GM20431 (cell line): ENCODE measurements around the gene C8G.

Experiments used
- in situ Hi-C: fragments of 300-500 bp; cut with MseI, MboI; formaldehyde crosslinking; loops from one replicate; pipeline ENCODE4 v1.15.0; 2020; ENCODE audit warnings: low sequenced_read_pairs; ENCODE audit not compliant: unreplicated experiment

The C8G gene

DNA sequence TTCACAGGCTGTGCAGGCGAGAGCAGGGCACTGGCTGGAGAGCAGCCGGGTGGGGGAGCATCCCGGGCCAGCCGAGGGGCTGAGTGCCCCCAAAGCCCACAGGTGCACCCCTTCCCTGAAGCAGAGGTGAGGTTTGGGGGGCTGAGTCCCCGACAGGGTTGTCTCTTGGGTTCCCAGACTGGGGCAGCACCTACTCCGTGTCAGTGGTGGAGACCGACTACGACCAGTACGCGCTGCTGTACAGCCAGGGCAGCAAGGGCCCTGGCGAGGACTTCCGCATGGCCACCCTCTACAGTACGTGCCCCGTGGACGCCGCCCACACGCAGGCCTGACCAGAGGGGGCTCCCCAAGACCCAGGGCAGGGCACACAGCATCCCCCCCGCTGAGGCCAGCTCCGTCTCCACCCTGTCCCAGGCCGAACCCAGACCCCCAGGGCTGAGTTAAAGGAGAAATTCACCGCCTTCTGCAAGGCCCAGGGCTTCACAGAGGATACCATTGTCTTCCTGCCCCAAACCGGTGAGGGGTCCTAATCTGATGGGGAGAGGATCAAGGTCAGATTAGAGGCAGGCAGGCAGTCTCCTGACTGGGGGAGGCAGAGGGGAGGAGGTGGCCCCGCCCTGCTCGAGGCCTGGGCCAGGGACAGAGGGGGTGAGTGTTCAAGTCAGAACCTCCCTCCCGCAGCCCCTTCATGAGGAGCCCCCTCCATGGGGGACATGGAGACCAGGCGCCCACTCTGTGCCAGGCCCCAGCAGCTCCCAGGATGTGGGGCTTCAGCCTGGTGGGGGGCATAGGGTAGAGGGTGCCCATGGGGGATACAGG is 34.9 kb downstream of the C8G start:
- in situ Hi-C loops: no loop called here

DNA sequence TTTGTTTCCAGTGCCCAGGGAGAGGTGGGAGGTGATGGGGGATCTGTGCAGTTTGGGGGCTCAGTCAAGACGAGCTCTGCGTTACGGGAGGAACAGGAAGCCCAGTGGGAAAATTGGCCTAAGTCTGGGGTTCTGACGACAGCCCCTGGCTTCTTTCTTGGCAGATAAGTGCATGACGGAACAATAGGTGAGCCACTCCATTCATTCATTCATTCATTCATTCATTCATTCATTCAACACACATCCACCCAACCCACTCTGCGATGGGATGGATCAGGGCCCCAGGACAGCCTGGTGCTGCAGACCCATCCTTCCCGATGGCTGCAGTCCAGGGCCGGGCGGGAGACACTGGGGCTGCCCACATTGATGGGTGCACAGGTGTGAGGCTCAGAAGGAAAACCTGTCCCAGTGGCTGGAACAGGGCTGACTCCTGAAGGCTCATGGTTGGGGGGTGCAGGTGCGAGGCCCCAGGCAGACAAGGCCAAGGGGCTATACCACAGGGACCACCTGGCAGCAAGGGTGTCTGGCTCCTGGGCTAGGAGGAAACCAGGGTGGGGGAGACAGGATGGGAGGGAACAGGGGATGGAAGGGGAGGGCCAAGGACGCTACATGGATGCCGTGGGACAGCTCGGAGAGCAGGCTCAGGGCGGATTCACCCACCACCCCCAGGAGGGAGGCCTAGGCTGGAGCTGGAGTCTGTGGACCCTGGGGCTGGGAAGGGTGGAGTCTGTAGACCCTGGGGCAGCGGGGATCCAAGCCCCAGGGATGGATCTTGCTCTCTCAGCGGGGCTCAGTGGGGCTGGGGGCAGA is 35.8 kb downstream of the C8G start:
- in situ Hi-C loops: no loop called here

DNA sequence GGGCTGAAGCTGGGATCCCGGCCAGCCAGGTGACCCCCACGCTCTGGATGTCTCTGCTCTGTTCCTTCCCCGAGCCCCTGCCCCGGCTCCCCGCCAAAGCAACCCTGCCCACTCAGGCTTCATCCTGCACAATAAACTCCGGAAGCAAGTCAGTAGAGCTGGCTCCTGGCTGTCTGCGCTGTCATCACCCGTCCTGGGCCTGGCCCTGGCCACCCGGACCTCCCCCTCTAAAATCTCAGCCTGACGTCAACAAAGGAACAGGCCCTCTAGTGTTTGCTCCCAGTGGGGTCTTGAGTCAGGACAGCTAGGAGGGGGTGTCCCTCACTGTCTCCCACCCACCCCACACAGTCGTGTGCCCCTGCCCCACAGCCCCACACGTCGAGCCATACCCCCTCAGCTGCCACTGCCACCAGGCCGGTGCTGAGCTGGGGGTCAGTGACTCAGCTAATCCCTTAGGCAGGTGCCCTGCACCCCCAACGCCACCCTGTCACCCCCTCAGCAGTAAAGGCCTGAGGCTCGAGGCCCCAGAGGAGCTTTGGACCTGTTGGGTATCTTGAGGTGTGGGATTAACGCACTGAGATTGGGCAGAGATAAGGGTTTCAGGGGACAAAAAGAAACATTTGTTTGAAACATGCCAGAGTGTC is 36.7 kb downstream of the C8G start:
- in situ Hi-C loops: no loop called here

DNA sequence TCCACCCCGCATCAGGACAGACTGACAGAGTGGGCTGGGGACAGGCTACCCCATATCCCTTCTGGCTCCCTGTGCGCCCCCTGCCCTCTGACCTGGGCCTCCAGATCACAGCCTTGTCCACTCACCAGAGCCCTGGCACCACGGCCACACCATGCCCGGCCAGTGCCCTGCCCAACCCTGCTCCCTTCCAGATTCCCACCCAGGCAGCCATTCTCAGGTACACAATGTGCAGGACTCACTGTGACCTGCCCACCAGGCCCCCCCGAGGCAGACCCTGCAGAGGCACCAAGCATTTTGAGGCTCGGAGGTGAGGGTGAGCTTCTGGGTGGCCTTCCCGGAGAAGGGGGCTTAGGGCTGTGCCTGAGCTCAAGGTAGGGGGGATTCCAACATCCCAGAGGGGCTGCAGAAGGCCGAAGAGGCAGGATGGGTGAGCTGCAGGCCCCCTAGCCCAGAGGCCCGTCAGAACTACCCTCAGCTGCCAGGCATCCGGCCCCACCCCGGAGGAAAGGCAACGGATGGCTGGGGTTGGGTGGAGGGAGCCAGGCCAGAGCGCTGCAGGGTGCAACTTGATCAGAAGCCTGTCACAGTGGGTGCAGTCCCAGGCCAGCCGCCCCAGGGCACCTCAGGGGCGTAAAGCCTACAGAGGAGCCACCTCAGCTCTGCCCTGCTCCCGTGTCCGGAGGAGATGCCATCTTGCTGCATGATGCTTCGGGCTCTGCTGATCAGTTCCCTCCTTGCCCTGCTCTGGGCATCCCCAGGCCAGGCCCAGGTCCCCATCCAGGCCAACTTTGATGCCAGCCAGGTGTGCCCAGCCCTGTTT is 37.4 kb downstream of the C8G start, which contains the start of gene LCNL1:
LCNL1 (plus strand) TSS at position 762 of the 820 bp plus-strand sequence. CDS start 594 bp downstream, outside the sequence.
- in situ Hi-C loops: no loop called here

DNA sequence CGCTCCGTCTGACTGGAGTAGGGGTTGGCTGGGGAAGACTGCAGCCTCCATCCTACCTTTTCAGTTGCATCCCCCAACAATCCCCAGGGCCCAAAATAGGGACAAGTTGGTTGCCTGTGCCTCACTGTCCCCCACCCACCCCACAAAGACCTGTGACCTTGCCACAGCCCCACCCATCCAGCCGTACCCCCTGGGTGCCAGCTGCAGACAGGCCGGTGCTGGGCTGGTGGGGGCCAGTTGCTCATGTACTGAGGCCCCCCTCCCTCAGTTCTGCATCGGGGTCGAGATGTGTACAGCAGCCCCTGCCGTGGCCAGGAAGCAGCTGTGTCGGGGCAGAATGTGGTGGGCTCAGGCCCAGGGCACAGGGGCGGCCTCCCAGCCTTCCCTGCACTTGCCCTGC is 38.1 kb downstream of the C8G start:
- in situ Hi-C loops: no loop called here

DNA sequence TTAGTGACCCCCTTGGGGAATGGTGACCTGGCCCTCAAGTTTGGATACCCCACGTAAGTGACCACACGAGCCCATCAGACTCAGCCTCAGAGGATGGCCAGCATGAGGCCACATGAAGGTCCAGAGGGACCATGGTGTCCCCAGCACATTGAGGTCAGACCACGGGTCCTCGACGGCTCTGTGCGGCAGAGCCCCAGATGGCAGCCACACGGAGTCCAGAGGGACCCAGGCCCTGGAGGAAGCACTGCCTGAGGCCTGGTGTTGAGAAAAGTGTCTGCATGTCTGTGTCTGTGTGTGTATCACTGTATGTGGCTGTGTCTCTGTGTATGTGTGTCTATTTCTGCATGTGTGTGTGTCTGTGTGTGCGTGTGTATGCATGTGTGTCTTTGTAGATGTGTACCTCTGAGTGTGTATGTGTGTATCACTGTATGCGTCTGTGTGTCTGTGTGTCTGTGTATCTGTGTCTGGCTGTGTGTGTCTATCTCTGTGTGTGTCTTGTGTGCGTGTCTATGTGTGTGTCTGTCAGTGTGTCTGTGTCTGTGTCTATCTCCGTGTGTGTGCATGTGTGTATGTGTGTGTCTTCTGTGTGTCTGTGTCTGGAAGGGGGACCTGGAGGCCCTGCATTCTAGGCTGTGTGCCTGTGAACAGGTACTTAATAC is 38.7 kb downstream of the C8G start:
- in situ Hi-C loops: no loop called here

DNA sequence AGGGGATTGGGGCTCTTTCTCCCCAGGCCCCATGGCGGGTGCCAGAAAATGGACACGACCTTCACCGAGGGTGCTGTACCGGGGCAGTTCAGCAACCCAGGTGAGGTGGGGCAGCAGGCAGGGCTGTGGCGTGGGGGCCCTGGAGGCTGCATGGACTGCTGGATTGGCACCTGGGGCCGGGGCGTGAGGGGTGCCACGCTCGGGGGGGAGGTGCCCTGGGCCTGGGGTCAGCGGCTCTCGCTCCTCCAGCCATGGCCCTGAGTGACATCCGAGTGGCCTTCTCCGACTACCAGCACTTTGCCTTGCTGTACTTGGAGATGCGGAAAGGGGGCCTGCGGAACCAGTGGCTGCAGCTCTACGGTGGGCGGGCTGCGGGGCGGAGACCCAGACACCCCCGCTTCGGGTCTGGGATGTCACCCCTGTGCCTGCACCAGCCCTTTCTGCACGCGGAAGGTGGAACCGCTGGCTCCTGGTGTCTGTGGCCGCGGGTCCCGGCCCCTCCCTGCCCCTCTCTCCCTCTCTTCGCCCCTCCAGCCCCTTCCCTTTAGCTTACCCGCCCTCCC is 39.5 kb downstream of the C8G start:
- in situ Hi-C loops: no loop called here

DNA sequence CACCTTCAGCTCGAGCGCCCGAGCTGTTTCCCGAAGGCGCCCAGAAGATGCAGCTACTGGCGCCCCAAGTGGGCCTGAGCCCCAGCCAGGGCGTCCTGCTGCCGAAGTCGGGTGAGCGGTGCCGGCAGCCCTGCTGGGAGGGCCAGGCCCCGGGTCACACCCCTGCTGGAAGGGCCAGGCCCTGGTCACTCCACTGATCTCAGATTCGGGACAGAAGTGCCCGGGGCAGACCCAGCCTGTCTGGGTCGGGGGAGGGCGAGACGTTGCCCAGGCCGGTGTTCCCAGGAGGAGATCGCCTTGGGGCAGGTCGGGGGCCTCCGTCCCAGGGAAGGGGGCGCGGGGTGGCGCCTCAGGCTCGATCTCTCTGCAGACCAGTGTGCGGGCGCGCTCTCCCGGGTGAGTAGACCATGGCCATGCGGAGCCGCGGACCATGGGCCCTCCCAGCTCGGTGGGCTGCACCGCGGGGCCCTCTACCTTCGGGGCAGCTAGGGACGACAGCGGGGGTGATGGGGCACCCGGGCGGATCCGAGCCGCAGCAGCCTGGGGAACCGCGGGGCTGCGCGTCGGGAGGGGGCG is 40.1 kb downstream of the C8G start:
- in situ Hi-C loops: no loop called here

DNA sequence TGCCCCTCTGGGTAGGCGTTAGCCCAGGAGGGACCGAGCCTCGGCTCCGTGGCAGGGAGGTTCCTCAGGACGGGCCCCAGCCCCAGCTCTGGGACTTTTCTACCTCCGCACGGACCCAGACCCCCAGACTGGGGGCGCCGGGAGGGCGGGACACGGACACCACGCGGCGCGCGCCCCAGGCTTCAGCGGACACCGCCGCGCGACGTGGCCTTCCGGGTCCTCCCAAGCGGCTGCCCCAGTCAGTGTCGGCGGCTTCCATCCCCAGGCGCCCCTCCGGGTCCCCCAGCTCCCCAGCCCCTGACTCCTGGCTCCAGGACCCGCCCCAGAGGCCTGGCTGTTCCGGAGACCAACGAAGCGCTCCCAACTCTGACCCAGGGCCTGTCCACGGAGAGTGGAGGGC is 40.8 kb downstream of the C8G start:
- in situ Hi-C loops: no loop called here

DNA sequence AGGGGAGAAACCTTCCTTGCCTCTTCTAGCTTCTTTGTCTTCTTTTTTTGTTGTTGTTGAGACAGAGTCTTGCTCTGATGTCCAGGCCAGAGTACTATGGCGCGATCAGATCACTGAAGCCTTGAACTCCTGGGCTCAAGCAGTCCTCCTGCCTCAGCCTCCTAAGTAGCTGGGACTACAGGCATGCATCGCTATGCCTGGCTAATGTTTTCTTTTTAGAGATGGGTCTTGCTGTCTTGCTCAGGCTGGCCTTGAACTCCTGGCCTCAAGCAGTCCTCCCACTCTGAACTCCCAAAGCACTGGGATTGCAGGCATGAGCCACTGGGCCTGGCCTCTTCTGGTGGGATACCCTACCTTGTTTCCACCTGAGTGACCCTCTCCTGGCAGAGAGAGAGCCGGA is 43.8 kb downstream of the C8G start:
- in situ Hi-C loops: no loop called here

DNA sequence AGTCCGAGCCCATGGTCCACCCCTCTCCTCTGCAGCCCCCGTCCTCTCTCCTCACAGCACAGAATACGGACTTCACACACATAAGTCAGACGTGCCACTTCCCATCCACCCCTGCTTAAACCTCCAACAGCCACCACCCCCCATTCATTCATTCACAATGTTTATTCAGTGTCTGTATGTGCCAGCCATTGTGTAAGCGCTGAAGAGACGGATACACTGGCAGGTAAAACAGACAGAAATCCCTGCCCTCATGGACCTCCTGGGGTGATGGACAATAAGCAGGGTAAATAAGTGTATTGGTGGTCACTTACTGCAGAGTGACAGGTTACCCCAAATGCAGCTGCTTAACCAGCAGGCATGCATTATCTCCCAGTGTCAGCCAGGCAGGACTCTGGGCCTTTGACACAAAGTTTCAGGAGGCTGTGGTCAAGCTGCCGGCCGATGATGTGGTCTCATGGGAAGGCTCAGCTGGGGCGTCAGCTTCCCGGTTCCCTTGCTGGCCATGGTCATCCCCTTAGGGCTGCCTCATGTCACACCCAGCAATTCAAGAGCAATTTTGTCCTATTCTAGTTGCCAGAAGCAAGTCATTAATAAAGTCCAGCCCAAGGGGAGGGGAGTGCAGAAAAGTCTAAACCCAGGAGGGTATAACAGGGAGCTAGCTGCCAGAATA is 45.3 kb downstream of the C8G start:
- in situ Hi-C loops: no loop called here

DNA sequence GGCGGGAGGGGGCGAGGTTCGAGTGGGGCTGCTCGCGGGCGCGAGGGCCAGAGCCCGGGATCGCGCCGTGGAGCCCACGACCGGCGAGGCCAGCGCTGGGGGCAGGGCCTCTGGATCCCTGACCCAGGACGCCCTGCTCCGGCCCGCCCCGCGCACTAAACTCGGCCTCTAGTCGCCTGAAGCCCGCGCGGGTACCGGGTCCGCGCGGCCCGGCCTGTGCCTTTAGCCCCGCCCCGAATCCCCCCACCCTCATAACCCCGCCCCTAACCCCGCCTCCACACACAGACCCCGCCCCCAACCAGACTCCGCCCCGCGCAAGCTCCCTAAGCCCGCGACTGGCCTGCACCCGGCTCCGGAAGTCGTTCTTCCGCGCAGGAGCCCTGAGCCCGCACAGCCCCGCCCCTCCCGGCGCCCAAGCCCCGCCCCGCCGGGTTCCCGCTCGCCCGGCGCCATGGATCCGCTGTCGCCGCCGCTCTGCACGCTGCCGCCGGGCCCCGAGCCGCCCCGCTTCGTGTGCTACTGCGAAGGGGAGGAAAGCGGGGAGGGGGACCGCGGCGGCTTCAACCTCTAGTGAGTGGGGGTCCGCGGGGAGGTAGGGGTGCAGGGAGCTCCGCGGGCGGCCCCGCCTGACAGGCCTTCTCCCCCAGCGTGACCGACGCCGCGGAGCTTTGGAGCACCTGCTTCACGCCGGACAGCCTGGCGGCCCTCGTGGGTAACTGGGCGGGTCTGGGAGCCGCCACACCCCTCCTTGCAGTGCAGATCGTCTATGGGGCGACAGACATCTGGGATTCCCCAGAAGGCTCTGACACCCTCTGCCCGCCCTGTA is 47.2 kb downstream of the C8G start, which contains the start of gene PAXX:
PAXX (plus strand) TSS at position 430 of the 826 bp plus-strand sequence; CDS start at position 452, 22 bp downstream.
- in situ Hi-C loops: no loop called here

DNA sequence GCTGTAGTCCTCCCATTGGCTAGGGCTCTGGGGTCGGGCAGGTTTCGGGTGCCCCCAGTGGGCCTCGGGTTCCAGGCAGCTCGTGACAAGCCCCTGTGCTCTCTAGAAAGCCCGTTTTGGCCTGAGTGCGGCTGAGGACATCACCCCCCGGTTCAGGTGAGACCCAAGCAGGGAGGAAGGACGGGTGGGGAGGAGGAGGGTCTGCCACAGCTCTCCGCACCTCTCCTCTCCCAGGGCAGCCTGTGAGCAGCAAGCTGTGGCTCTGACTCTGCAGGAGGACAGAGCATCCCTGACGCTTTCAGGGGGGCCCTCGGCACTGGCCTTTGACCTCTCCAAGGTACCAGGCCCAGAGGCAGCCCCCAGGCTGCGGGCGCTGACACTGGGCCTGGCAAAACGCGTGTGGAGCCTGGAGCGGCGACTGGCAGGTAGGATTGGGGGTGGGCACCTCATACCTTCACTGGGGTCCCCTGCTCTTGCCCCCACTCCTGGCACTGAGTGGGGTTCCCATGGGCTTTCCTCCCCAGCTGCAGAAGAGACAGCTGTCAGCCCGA is 47.9 kb downstream of the C8G start:
- in situ Hi-C loops: no loop called here

DNA sequence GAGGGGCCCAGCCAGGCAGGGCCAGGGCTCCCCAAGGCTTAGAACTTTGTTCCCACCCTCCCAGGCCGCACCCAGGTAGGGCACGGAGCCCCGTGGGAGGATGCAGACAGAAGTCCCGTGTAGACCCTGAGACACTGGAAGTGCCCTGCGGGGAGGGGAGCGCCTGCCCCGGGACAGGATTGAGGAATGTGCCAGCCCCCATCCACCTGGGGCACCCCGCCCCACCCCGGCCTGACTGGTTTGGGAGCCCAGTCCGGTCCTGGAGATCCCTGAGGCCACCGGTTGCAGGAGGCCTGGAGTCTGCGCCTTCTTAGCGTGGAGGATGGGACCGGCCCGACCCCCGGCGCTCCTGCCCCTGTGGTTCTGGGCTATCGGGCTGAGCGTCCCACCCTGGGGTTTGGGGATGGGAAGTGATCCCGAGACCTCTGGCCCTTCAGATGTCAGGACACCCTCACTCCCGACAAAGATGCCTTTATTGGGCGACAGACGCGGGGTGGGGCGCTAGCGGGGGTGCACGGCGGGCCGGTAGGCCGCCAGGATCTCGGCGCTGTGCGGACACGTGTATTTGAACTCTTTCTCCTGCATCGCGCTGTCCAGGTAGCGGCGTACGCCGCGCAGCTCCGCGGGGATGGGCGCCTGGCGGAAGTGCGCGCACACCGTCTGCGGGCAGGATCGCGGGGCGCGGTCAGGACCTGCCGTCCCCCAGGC is 49.3 kb downstream of the C8G start:
- in situ Hi-C loops: no loop called here

DNA sequence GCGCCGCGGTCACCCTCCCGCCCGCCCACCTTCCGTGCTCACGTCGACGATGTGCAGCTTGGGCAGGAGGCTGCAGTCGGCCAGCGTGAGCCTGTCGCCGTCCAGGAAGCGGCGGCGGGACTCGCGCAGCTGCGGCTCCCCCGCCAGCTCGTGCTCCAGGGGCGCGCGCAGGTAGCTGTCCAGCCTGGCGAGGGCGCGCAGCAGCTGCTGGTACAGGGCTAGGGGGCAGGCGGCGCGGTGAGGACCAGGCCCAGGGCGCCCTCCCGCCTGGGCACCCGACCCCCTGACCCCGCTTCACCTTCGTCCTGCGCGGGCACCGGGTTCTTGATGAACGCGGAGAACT is 49.8 kb downstream of the C8G start:
- in situ Hi-C loops: no loop called here

DNA sequence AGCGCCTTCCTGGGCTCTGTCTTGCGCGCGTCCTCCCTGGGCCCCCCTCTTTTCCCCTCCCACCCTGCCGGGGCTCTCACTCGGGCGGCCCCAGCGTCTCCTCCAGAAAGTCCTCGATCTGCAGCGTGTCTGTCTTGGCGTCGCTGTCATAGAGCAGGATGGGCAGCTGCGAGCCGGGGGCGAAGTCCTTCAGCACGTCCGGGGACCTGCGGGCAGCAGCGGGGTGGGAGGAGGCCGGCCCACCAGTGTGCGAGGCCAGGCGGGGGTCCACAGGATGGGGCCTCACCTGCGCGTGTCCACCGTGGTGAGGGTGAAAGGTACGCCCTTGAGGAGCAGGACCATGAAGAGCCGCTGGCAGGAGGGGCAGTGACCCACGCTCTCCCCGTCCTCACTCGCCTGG is 50.3 kb downstream of the C8G start:
- in situ Hi-C loops: no loop called here
